MG63 (cell line): ENCODE data around the gene PLXNA1. TPM values are rescaled to one million over a fixed set of nuclear protein-coding genes. Genes with fewer than 3 reads are reported as not detected.

Experiments used
- DNase-seq: peaks from one replicate; pipeline ENCODE4 v3.0.0-alpha.2; 2020
- H3K27me3 ChIP-seq: fragments of 250-450 bp; sonication (Bioruptor Pico); 2 replicates; pipeline ENCODE4 v1.5.1; 2020; ENCODE audit warnings: mild to moderate bottlenecking, moderate library complexity
- H3K36me3 ChIP-seq: fragments of 250-450 bp; sonication (Bioruptor Pico); 2 replicates; pipeline ENCODE4 v1.5.1; 2020; ENCODE audit warnings: mild to moderate bottlenecking, moderate library complexity
- H3K4me3 ChIP-seq: fragments of 250-450 bp; sonication (Bioruptor Pico); 2 replicates; pipeline ENCODE4 v1.5.1; 2020; ENCODE audit warnings: mild to moderate bottlenecking, moderate library complexity
- H3K9me3 ChIP-seq: fragments of 250-450 bp; sonication (Bioruptor Pico); 2 replicates; pipeline ENCODE4 v1.5.1; 2020; ENCODE audit warnings: mild to moderate bottlenecking, moderate library complexity
- total RNA-seq: library from RNA; depleted of rRNA; stranded (reverse); fragments of >200 nt; shearing (Covaris generic); gene quantifications from 2 replicates; pipeline ENCODE4 v1.2.3, GENCODE V29; 2014; ENCODE audit warnings: low replicate concordance

The PLXNA1 gene
- total RNA-seq, 1 experiment from 2014 or later: 54.2 TPM

DNA sequence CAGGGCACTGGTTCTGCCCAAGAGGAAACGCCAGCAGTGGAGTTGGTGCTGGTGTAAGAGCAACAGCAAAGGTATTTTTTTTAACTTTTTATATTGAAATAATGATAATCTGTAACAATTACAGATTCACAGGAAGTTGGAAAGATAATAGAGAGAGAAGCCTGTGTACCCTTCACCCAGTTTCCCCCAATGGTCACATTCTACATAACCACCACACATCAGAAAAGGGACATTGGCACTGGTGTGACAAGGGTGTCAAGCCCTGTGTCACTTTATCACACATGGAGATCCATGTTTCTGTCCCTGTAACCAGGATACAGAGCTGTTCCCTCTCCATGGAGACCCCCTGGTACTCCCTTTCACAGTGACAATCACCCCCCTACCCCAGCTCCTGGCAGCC, 9.1 kb upstream of the PLXNA1 start:
- H3K36me3 ChIP-seq: no peaks in the 10 kb centered on the region
- no peaks in the 10 kb centered on the region; the same call in 1 of the 2 replicates for H3K27me3 ChIP-seq
- H3K4me3 ChIP-seq: no peak overlapping the region
- peaks cover 19% of the 10 kb centered on the region for H3K9me3 ChIP-seq
- DNase-seq: no peak

DNA sequence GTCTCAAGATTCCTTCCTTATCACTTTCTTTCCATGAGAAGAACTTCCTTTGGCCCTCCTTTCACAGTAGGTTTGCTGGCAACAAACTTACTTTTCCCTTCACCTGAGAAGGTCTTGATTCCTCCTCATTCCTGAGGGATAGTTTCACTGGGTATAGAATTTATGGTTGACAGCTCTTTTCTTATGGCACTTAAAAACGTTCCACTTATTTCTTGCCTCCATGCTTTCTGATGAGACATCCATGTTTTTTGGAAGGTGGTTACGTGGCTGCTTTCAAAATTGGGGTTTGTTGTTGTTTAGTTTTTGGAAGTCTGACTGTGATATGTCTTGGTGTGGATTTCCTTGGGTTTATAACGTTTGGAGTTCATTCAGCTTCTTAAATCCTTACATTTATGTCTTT, 8.2 kb upstream of the PLXNA1 start:
- H3K4me3 ChIP-seq: no peak overlapping the region
- no peaks in the 10 kb centered on the region for H3K36me3 ChIP-seq
- no peaks in the 10 kb centered on the region; the same call in 1 of the 2 replicates for H3K27me3 ChIP-seq
- peaks cover 19% of the 10 kb centered on the region for H3K9me3 ChIP-seq
- DNase-seq: no peak

DNA sequence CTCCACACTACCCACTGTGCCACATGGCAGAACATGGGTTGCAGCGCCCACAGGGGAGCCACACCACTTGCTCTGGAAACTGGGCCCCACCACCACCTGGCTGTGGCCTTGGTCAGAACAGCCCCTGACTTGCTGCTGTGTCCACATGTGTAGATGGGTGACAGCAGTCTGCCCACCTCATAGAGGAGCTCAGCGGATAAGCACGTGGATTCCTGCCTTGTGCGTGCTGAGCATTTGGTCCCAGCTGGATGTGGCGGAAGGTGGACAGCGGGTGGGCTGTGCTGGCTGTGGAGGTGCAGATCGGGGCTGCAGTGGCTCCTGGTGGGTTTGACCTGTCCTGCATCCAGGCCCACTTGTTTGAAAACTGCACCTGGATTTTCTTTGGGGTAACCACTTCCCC, 6.0 kb upstream of the PLXNA1 start:
- Histone ChIP-seq H3K4me3 (no peak overlapping the region), H3K36me3 (no peaks in the 10 kb centered on the region), H3K27me3 (no peaks in the 10 kb centered on the region; the same call in 1 of the 2 replicates), H3K9me3 (peaks cover 19% of the 10 kb centered on the region)
- no peak for DNase-seq

DNA sequence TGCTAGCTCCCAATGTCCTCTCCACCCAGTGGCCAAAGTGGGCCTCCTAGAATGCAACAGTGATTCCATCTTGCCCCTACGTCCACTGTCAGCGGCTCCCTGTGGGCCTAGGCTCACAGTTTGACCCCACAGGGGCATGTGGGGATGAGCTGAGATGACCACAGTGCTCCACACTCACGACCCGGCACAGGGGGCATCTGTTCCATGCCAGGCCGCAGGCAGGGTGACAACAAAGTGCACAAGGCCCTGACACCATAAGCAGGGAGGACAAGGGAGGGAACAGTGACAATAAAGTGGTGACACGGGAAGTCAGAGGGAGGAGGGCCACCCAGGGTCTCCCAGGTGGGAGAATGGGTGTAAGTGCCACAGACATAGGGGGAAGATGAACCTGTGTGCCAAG, 5.1 kb upstream of the PLXNA1 start:
- Histone ChIP-seq H3K4me3 (no peak overlapping the region), H3K27me3 (no peaks in the 10 kb centered on the region; the same call in 1 of the 2 replicates), H3K9me3 (peaks cover 19% of the 10 kb centered on the region), H3K36me3 (no peaks in the 10 kb centered on the region)
- DNase-seq: no peak

DNA sequence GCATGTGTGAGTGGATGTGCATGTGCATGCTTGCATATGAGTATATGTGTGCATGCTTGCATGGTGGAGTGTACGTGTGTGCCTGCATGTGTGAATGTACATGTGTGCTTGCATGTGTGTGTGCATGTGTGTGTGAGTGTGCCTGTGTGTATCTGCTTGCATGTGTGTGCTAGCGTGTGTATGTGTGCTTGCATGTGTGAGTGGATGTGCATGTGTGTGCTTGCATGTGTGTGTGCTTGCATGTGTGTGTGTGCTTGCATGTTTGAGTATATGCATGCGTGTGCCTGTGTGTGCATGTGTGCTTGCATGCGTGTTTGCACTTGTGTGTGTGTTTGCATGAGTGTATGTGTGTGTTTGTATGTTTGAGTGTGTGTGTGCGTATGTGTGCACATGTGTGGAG, 4.6 kb upstream of the PLXNA1 start:
- no peak overlapping the region for H3K4me3 ChIP-seq
- peaks cover 19% of the 10 kb centered on the region for H3K9me3 ChIP-seq
- no peaks in the 10 kb centered on the region for H3K36me3 ChIP-seq
- no peaks in the 10 kb centered on the region; the same call in 1 of the 2 replicates for H3K27me3 ChIP-seq
- DNase-seq: no peak

DNA sequence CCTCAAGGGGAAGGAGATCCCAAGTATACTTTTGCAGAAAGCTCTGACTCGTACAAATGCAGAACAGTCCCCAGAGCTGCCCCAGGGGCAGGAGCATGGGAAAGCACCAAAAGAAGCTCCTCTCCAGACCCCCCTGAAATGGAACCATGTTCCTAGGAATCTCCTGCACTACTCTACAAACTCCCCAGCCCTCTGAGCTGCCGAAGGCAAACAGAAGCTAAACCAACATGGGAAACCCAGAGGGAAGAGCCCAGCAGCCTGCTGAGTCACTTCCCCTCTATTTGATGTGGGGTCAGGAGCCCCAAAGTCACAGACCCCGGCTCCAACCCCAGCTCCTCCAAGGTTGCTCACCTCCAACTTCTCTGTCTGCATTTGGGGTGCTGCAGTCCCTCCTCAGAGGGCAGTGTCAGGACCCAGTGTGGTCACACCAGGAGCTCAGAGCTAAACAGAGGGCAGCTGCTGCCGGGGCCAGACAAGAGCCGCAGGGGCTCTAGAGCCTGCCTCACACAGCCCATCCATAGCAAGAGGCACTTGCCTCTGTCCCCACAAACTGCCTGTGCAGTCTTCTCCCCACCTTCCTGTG, 3.8 kb upstream of the PLXNA1 start:
- no peaks in the 10 kb centered on the region; the same call in 1 of the 2 replicates for H3K27me3 ChIP-seq
- no peak overlapping the region for H3K4me3 ChIP-seq
- peaks cover 16% of the 10 kb centered on the region for H3K9me3 ChIP-seq
- H3K36me3 ChIP-seq: no peaks in the 10 kb centered on the region
- no peak for DNase-seq

DNA sequence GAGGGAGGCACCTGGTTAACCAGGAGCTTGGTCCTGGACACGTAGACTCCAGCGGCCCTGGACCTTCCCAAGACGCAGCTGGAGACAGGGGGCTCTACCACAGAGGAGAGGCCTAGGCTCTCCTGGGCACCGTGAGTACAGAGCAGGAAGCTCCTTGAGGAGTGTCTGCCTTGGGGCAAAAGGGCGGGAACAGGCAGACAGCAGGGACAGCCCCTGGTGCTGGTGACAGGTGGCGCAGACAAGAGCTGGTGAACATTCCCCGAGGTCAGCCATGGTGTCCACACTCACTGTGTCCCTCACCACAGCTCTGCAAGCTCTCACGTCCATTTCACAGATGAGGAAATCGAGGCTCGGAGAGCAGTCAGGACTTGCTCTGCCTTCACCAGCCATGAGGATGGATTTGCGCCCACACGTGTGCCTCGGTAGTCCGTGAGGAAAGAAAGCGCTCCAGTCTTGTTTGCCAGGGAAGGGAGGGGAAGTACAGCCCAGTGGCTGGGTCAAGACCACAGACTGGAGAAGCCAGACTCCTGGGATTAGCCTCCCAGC, 2.6 kb upstream of the PLXNA1 start:
- no peaks in the 10 kb centered on the region; the same call in 1 of the 2 replicates for H3K27me3 ChIP-seq
- no peak for DNase-seq
- H3K36me3 ChIP-seq: peaks cover 3% of the 10 kb centered on the region; the same call in 1 of the 2 replicates
- peaks cover 4% of the 10 kb centered on the region for H3K9me3 ChIP-seq
- H3K4me3 ChIP-seq: no peak overlapping the region

DNA sequence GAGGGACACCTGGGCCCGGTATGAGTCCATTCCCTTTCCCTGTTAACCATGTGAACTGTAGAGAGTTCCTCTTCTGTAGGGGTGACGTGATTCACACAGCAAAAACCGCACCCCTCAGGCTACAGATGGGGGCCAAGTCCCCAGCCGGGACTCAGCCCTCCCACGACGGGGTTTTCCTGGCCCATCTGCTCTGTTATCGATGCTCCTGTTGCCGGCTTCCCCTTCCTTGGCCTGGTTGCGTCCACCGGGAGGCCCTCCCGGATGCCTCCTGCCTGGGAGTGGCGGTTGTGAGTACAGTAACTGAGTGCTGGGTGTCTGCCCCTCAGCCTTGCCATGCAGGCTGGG, 817 bp upstream of the PLXNA1 start:
- Histone ChIP-seq H3K36me3 (peaks cover 3% of the 10 kb centered on the region; the same call in 1 of the 2 replicates), H3K9me3 (no peaks in the 10 kb centered on the region), H3K4me3 (peak overlapping the region; percentile 55), H3K27me3 (no peaks in the 10 kb centered on the region; the same call in 1 of the 2 replicates)
- DNase-seq: no peak

DNA sequence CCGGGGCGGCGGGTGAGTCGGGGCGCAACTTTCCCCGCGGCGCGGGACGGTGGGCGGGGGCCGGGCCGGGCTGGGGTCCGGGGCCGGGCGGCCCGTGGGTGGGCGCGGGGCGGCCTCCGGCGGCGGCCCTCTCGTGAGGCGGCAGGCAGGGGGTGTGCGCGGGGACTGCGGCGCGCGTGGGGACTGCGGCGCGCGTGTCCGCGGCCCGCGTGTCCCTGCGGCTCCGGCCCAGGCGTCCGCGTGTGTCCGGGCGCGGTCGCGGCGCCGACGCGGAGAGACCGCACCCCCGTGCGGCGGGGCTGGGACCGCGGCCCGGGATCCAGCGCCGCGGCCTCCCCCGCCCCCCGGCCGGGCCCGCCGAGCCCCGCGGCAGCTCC, 349 bp downstream of the PLXNA1 start:
- peaks cover 3% of the 10 kb centered on the region; the same call in 1 of the 2 replicates for H3K36me3 ChIP-seq
- no peaks in the 10 kb centered on the region; the same call in 1 of the 2 replicates for H3K27me3 ChIP-seq
- peak overlapping the region; percentile 87 for H3K4me3 ChIP-seq
- H3K9me3 ChIP-seq: no peaks in the 10 kb centered on the region
- no peak for DNase-seq

DNA sequence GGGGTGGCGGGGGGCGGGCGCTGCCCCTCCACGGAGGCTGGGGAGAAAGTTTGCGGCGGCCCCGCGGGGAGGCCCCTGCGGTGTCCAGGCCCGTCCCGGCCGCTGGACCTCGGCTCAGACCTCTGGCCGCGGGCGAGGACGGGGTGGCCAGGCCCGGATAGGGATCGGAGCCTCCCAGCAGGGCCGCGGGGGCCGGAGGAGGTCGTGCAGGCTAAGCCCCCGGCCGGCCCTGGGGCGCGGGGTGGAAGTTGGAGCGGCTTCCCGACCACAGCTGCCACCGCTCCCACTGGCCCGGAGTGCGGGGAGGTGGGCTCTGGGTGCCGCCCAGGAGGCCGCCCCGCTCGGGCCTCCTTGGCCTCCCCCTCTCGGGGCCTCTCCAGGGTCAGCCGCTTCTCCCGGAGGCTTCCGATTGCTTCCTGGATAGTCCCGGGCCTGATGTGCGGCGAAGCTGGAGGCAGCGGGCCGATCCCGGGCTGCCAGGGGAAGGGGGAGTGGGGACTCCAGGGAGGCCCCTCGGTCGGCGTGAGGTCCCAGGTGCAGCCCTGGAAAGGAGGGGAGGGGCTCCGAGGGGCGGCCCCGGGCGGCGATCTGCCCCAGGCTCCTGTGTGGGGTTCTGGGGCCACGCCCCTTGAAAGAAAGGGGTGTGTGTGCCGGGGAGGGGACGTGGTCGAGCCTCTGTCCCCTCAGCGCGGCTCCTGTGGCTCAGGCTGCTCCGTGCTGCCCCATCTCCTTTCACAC, 907 bp downstream of the PLXNA1 start:
- Histone ChIP-seq H3K36me3 (peaks cover 4% of the 10 kb centered on the region; the same call in 1 of the 2 replicates), H3K9me3 (no peaks in the 10 kb centered on the region), H3K4me3 (peak overlapping the region; percentile 87), H3K27me3 (no peaks in the 10 kb centered on the region)
- DNase-seq: peak; percentile 55

DNA sequence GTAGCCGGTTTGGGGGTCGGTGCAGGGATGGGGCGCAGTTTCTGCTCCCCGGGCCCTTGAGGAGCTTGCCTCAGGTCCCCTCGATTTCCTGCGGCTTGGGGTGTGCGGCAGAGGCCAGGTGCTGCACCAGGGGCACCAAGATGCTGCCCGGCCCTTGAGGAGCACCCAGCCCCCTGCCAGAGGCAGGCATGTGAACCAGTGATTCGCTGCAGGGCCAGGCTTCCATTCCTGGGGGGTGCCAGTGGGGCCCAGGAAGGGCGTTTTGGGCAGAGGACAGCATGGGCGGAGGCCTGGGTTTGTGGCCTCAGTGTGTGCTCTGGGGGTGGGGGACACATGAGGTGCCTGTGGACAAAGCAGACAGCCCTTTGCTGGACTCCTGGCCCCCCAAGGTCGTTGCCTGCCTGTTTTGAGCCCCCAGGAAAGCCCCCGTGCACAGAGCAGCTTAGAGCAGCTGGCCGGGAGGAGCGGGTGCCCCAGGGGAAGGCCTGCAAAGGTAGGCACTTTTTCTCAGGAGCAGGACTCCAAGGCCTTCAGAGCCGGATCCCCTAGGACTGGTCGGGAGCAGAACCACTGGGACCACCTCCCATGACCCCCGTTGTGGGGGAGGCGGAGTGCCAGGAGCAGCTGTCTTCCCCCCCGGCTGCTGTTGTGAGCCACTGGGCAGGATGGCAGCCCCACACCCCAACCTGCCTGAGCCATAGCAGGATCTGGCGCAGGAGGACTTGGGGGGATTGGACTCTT, 1.6 kb downstream of the PLXNA1 start:
- Histone ChIP-seq H3K9me3 (no peaks in the 10 kb centered on the region), H3K36me3 (peaks cover 10% of the 10 kb centered on the region), H3K27me3 (no peaks in the 10 kb centered on the region), H3K4me3 (peak overlapping the region; percentile 87)
- no peak for DNase-seq

DNA sequence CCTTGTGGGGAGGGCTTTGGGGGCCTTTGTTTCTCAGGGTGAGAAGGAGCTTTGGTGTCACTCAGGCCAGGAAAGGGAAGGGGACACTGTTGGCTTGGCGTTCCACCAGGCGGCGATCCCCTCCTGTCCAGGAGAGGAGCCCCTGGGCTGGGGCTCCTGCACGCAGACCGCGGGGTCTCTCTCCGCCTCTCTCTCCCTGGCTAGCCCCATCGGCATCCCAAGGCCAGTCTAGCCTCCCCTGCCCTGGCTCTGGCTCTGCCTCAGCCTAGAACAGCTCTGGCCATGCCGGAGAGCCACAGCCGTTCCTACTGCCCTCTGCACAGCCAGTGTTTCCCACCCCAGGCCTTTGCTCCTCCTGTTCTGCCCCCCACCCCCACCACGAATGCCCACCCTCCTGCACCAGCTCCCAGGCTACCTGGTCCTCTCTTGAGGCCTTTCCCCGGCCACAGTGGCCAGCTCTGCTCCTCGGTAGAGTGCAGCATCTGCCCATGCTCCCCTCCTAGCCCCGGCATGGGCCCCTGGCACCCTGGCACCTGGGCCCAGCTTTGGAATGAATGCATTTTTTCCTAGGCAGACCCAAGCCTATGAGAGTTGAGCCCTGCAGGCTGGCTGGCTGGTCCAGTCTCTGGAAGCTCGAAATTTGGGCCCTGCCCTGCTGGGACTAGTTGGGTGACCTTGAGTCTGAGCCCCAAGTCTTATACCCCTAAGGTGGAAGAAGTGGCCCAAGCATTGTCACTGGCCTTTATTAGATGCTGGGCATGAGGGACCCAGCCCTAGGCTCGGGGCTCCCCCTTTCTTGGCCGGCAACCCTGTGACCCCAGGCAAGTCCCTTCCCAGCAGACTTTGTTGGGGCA, 2.4 kb downstream of the PLXNA1 start:
- no peak for DNase-seq
- Histone ChIP-seq H3K36me3 (peaks cover 18% of the 10 kb centered on the region), H3K4me3 (peak overlapping the region; percentile 87), H3K27me3 (no peaks in the 10 kb centered on the region), H3K9me3 (no peaks in the 10 kb centered on the region)

DNA sequence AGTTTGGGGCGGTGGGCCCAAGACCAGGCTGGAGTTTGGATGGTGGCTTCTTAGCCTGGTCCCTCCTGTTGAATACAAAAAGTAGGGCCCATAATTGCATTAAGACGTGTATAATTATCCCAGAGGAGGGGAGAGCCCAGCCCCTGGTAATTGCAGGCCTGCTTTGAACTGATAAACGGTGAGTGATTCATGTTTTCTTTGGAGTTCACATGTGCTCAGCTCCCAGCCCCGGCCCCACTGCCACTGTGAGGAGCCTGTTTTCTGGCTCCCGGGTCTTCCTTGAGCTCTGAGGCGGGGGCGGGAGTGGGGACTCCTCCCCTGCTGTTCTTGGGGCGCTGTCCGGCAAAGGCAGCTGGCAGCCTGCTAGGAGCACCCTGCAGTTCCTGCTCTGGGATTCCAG, 3.1 kb downstream of the PLXNA1 start:
- H3K36me3 ChIP-seq: peaks cover 21% of the 10 kb centered on the region
- no peaks in the 10 kb centered on the region for H3K9me3 ChIP-seq
- H3K4me3 ChIP-seq: peak overlapping the region; percentile 87
- no peaks in the 10 kb centered on the region for H3K27me3 ChIP-seq
- DNase-seq: peak; percentile 64

DNA sequence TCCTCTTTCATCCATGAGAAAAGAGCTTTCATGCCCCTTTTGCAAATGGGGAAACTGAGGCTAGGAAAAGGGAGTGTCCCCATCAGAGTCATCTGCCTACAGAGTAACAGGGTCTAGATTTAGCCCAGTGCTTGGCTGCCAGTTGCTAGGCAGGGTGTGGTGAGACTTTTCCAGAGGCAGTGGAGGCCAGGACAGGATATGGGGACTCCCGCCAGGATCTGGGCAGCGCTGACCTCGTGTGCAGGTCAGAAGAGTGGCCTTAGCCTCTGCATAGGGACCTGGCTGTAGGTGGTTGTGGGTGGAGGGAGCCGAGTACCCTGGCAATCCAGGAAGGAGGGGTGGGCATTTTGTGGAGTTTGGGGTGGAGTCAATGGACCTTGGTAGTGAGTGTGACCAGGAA, 4.2 kb downstream of the PLXNA1 start:
- Histone ChIP-seq H3K4me3 (no peak overlapping the region), H3K36me3 (peaks cover 25% of the 10 kb centered on the region), H3K27me3 (no peaks in the 10 kb centered on the region), H3K9me3 (no peaks in the 10 kb centered on the region)
- DNase-seq: no peak

DNA sequence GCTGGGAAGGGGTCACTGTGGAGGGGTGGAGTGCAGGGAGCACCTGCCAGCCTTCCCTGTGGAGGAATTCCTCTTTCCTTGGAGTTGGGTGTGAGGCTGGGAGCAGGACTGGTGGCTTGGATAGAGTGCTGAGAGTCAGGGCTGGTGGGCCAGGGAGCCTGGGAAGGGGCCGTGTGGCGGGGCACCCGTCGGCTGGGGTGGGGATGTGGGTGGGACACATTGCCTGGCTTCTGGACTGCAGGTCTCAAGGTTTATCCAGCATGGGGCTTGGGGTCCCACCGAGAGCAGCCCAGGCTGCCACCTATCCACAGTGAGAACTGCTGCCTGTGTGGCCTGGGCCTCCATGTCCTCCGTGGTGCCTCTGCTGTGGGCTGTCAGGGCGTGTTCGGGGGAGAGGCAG, 4.7 kb downstream of the PLXNA1 start:
- H3K36me3 ChIP-seq: peaks cover 25% of the 10 kb centered on the region
- no peak overlapping the region for H3K4me3 ChIP-seq
- H3K27me3 ChIP-seq: no peaks in the 10 kb centered on the region
- no peak for DNase-seq
- no peaks in the 10 kb centered on the region for H3K9me3 ChIP-seq

DNA sequence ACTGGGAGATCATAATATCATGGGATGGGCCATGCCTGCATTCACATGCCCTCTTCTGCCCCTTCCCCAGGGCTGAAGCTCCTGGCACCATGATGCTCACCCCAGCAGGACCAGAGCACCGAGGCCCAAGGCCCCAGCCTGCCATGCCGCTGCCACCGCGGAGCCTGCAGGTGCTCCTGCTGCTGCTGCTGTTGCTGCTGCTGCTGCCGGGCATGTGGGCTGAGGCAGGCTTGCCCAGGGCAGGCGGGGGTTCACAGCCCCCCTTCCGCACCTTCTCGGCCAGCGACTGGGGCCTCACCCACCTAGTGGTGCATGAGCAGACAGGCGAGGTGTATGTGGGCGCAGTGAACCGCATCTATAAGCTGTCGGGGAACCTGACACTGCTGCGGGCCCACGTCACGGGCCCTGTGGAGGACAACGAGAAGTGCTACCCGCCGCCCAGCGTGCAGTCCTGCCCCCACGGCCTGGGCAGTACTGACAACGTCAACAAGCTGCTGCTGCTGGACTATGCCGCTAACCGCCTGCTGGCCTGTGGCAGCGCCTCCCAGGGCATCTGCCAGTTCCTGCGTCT, 5.6 kb downstream of the PLXNA1 start:
- Histone ChIP-seq H3K4me3 (no peak overlapping the region), H3K36me3 (peaks cover 33% of the 10 kb centered on the region), H3K9me3 (no peaks in the 10 kb centered on the region), H3K27me3 (no peaks in the 10 kb centered on the region)
- DNase-seq: no peak
